HG02870 (cell line): ENCODE data around the gene UBE2J1.
A peak's percentile ranks its signal among the peaks of the same experiment; 100 is the strongest.

Experiments used
- ATAC-seq: cut with Tn5 transposase; IDR thresholded peaks from one replicate; pipeline ENCODE4 v1.9.1; 2021; ENCODE audit warnings: mild to moderate bottlenecking, moderate library complexity; ENCODE audit not compliant: unreplicated experiment

Gene UBE2J1

GRCh38 chr6:89368107-89368506 lies 15.6 kb upstream of the UBE2J1 start:
- ATAC-seq, result no peak

DNA sequence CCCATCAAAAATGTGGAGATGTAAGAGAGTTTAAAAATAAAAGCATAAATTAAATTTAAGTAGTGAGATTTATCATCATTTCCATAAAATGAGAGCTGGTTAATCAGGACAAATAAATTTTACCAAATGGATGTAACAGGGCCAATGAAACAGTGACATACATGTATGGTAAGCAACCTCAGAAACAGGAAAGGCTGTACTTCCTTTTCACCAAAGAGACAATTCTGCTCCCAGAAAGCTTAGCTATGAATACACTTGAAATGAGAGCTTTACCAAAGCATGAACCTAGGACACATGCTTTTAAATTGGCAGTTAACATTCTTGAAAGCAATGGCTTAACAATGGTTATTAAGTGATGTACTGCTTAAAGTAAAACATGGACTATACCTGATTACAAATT lies 12.1 kb upstream of the UBE2J1 start:
- ATAC-seq, result no peak

- no peak for ATAC-seq
Measured at GRCh38 chr6:89361171-89361570, 8.6 kb upstream of the UBE2J1 start.

DNA sequence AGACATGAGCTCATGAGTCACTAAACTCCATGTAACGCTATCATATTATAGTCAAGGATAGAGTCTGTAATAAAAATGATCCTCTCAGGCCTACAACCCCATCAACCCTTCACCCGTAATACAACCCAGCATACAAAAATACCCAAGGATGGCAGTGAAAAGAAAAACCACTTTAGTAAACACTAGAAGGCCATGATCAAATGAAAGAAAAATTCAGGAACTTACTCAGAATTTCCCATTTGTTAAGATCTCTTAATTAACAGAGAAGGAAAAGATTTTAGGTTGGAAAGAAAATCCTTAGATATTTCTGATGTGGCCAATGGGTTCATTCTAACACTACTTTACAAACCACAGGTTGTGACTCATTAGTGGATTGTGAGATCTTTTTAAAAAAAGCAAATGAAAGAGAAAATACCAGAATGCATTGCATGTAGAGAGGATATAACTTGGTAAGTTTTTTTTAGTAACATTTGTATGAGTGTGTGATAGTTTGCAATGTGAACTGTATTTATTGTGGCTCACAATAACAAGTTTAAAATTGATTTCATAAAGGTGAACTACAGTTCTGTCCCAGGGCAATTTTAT lies 8.0 kb upstream of the UBE2J1 start:
- peak; percentile 58 for ATAC-seq

GRCh38 chr6:89359561-89359960 lies 7.0 kb upstream of the UBE2J1 start:
- ATAC-seq, result no peak

- peak; percentile 35 for ATAC-seq
Measured at GRCh38 chr6:89357390-89357789, 4.9 kb upstream of the UBE2J1 start.

DNA sequence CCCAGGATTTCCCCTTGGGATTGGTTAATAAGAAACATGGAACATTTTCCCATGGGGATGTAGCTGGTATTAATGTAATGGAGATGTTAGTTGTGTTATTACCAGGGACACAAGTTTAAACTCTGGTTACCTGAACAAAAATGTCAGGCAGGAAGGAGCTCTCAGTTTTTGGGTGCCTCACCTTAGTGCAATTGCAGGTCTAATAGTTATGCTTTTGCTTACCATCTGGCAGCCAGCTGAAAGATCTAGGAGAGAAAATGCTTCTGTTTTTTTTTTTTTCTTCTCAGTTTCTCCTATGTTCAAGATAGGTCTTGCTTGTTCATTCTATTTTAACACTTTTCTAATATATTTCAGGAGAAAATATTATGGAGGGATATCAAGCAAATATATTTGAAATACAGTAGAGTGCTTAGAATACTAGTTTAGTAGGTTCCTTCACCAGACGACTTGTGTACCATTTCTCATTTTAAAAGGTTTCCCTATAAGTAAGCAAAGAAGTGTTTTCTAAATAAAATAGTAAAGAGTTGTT lies 4.2 kb upstream of the UBE2J1 start:
- ATAC-seq, result no peak

DNA sequence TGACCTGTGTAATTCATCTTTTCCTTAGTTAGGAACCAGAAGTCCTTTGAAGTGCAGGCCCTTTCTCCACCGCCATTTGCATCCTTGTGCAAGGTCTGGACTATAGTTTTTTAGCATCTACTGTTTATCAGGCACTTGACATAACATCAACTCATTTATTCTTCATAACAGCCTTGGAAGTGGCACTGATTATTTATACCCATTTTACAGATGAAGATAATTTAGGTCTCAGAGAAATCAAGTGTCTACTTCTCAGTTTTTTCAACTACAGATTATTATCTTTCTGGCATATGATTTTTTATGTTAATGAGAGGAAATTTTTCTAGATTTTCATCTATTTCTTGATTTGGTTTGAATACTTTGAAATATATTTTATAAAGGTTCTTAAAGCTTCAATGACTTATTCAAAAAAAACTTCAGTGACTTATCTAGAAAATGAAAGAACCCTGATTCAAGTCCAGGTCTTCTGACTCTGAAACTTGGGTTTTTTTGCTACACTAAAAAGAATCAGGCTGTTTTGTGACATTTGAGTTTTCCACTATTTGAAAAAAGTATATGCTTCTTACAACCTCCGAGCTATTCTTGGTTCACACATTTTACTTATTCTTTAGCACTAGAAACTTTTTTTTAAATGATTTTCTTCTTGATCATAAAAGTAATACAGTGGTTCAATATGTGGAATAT lies 3.1 kb upstream of the UBE2J1 start:
- ATAC-seq, result no peak

DNA sequence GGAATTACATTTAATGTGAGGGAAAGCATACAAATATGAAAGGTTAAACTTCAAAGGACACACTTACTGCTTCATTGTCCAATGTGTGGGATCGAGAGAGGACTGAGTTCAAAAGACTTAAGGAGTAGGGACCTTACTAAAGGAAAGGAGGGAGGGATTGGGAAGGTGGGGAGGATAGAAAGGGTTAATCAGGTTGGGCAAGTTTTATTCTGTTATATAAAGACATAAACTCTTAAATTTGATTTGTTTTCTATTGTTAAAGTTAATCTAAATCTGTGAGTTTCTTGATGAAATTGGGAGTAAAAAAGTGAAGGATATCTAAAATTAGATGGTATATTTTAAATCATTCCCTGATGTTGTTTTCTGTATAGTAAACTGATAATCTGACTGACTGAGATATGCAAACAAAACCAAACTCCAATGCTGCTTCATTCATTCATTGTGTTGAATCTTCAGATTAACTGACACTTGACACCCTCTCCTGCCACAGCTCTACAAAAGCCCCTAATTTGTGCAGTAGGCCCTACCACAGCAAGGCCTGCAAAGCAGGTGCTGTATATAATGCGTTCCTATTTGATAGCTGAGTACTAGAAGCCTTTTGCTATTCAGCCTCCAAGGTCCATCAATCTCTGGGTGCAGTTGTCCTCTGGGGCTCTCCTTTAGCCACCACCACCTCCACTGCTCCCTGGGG lies 1.3 kb upstream of the UBE2J1 start:
- ATAC-seq, result no peak

GRCh38 chr6:89353118-89353556 lies 615 bp upstream of the UBE2J1 start:
- no peak for ATAC-seq

- ATAC-seq, result no peak
Measured at GRCh38 chr6:89351671-89352277, 748 bp downstream of the UBE2J1 start.

DNA sequence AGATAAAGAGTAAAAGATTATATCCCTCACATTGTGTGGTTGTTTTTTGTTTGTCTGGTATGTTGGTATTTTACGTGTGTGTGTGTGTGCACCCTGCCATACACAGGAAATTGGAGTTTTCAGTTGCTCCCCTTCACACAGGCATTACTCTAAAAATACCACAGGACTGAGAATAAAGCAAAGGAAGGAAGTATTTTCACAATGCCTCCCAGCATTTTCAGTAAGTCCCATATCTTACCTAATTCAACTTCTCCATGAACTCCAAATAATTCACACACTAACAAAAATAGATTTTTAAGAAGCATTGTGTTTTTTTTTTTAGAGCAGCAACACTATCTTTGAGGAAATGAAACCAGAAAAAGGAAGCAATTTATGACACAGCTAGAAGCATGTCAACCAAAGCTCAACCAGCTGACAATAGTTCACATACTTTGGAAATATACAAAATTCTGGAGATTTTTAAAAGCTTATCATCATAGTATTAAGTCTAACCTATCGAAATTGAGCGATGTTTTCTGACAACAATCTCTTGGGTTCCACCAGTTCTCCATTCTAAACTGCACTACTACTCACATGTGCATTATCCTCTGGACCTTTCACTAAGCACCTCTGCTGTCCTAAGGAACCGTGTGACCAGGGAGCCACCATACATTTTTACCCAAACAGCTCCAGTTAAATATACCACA lies 2.1 kb downstream of the UBE2J1 start:
- peak; percentile 34 for ATAC-seq

DNA sequence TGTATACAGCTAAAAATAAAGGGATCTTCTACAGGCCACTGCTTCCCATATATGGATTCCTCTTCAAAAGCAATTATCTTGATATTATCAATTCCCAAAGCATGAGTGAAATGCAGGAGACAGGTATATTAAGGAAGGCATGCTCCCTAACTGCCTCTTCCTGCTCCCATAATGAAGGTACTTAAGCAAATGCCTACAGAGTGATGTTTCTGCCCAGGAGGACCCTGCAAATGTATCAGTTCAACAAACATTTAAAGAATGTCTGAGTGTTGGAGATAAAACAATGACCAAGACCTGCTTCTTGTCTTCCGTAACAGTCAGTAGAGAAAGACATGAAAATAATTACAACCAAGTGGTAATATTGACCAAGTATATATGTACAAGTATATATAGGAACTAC lies 4.2 kb downstream of the UBE2J1 start:
- ATAC-seq, result no peak

- no peak for ATAC-seq
Measured at GRCh38 chr6:89347825-89348224, 4.7 kb downstream of the UBE2J1 start.

GRCh38 chr6:89346433-89346832 lies 6.1 kb downstream of the UBE2J1 start:
- ATAC-seq, result no peak

DNA sequence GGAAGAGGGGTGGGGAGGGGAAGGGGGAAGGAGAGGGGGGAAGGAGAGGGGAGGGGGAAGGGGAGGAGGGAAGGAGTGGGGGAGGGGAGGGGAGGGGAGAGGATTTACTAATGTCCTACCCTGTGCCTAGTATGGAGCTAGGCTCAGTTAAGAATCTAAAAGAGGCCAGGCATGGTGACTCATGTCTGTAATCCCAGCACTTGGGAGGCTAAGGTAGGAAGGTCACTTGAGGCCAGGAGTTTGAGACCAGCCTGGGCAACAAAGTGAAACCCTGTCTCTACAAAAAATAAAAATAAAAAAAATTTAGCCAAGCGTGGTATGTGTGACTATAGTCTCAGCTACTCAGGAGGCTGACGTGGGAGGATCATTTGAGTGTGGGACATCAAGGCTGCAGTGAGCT lies 13.0 kb downstream of the UBE2J1 start:
- no peak for ATAC-seq

- no peak for ATAC-seq
Measured at GRCh38 chr6:89335164-89335563, 17.4 kb downstream of the UBE2J1 start.

- ATAC-seq, result no peak
Measured at GRCh38 chr6:89330910-89331309, 21.6 kb downstream of the UBE2J1 start.

DNA sequence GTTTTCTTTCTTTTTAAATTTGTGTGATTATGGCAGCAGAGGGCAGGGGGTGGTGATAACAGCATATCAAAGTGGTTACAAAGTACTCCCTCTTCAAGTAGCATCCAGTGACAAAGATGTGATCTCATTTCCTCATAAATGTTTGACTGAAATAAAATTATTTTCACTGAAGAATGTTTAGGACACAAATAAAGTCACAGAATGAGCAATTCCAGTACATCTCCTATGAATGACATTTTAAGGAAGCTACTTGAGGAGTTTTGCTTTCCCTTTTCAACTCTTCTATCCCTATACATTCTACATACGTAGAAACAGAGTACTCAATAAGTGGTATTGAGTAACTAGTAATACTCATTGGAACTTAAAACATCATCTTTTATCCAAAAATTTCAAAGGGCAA lies 23.5 kb downstream of the UBE2J1 start:
- no peak for ATAC-seq

DNA sequence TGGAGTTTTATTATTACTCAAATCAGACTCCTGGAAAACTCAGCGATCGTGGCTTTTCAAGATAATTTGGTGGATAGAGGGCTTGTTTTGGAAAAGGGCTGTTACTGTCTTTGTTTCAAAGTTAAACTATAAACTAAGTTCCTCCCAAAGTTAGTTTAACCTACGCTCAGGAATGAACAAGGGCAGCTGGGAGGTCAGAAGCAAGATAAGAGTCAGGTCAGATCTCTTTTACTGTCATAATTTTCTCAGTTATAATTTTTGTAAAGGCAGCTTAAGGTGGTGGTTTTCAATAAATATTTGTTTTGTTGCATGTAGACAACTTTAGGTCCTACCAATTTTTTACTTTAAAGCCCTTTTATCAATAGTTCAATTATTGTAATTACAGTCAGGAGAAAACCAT lies 28.2 kb downstream of the UBE2J1 start:
- no peak for ATAC-seq

DNA sequence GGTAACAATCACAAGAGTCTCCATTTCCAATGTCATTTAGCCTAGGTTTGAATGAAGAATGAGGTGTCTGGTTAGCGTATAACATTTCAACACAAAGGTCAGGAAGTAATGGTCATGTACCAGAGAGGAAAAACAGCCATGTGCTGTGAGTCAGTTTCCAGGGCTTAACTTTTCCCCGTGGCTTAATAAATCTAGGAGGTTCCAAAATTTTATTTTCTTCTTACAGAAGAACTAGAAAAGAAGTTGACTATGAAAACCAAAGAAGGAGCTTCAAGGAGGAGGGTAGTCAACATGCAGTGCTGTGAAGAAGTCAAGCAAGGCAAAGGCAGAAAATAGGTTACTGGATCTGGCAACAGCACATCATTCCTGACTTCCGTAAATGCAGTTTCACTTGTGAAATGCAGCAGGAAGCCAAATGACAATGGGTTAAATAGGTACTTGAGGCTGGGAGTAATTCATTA lies 29.0 kb downstream of the UBE2J1 start:
- no peak for ATAC-seq
